Measurements from ENCODE around the gene CD180.
A peak's percentile ranks its signal among the peaks of the same experiment; 100 is the strongest.
"Not testable (repeated sequence)": the region's sequence is repeated elsewhere in the genome, so short reads cannot be mapped to it uniquely, and the experiment has no call there.

The CD180 gene

DNA sequence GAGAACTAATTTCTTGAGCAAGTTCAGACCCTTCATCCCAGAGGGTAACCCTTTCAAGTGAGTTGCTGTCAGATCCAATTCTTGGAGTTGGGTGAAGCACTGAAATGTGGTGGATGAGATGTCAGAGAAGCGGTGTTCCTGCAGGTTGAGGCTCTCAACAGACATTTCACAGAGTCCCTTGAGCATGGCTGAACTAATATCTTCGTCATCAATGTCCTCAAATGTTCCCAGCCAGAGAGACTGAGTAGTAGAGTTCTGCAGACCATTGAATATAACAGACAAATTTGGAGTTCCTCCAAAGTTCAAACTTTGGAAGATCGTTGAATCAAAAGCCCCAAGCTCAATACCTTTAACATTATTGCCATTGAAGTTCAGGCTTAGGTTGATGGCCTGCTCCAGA lies 12.7 kb downstream of the CD180 start:
- Histone ChIP-seq H3K9me3 (ENCODE audit: insufficient read depth, low read depth, low read length) (no peaks in the 10 kb centered on the region), H3K4me1 (ENCODE audit: insufficient read depth, low read length) (peaks cover 12% of the 10 kb centered on the region), H3K36me3 (ENCODE audit: insufficient read depth, low read depth, low read length) (no peaks in the 10 kb centered on the region), H3K27me3 (ENCODE audit: insufficient read depth, low read length) (peaks cover 10% of the 10 kb centered on the region; the same call in 1 of the 2 replicates), H3K9ac (ENCODE audit: low read depth, low read length) (no peak overlapping the region), H3K4me3 (ENCODE audit: low read length) (no peak overlapping the region), H3K27ac (ENCODE audit: low read length) (no peak overlapping the region)

DNA sequence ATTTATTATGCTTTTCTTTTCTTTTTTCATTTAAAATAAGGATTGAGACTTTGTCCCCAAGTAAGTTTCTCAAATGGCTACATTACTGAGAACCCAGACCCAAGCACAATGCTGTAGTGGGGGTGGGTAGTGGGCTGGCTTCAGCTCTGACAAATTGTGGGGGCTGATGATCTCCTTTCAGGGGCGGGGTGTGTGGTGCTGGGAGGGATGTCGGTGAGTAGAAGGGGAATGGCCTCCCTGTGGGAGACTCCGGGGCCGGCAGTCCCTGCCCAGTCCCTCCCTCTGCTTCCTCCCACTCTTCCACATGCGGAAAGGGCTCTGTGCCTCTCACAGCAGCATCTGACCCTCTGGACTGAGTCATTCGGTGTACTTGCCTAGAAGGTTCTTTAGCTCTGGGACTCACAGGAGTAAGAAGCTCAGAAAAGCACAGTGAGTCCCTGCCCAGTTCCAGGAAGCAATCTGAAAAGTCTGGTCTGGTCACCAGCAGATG lies 14.3 kb downstream of the CD180 start:
- Histone ChIP-seq H3K27me3 (ENCODE audit: insufficient read depth, low read length) (peaks cover 10% of the 10 kb centered on the region; the same call in 1 of the 2 replicates), H3K4me1 (ENCODE audit: insufficient read depth, low read length) (peaks cover 12% of the 10 kb centered on the region), H3K36me3 (ENCODE audit: insufficient read depth, low read depth, low read length) (no peaks in the 10 kb centered on the region), H3K9ac (ENCODE audit: low read depth, low read length) (no peak overlapping the region), H3K27ac (ENCODE audit: low read length) (no peak overlapping the region), H3K9me3 (ENCODE audit: insufficient read depth, low read depth, low read length) (peaks cover 1% of the 10 kb centered on the region; the same call in 1 of the 2 replicates), H3K4me3 (ENCODE audit: low read length) (0 out of 2 replicates have a peak overlapping the region, but pooled peaks have one; percentile 16)

DNA sequence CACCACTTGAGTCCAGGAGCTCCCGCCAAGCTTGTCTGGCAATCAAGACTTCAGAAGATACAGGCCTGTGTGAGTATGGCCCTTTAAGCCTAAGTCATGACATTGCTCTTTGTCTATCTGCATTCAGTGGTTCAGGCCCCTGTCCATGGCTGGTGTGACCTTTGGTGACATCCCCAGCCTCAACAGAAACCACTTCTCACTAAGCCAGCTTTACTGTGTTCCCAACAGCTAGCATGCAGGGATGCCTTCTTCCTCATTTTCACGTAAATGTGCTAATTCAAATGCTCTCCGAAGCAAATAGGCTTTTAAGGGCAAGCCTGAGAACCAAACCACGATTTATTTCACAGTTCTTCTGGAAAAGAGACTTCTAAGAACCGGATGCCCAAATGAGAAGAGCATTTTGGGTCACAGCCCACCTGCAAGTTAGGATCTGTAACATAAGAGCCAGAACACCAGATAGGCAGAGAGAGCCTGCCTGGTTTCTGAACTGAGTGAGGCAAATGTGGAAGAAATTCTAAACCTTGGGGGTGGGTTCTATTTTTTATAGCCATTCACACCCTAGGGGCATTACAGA lies 14.9 kb downstream of the CD180 start:
- H3K36me3 ChIP-seq (ENCODE audit: insufficient read depth, low read depth, low read length): no peaks in the 10 kb centered on the region
- peak overlapping the region; percentile 16; the same call in 1 of the 2 replicates for H3K4me3 ChIP-seq (ENCODE audit: low read length)
- H3K4me1 ChIP-seq (ENCODE audit: insufficient read depth, low read length): peaks cover 12% of the 10 kb centered on the region
- no peak overlapping the region for H3K9ac ChIP-seq (ENCODE audit: low read depth, low read length)
- H3K9me3 ChIP-seq (ENCODE audit: insufficient read depth, low read depth, low read length): peaks cover 4% of the 10 kb centered on the region; the same call in 1 of the 2 replicates
- H3K27ac ChIP-seq (ENCODE audit: low read length): no peak overlapping the region
- H3K27me3 ChIP-seq (ENCODE audit: insufficient read depth, low read length): peaks cover 10% of the 10 kb centered on the region; the same call in 1 of the 2 replicates

DNA sequence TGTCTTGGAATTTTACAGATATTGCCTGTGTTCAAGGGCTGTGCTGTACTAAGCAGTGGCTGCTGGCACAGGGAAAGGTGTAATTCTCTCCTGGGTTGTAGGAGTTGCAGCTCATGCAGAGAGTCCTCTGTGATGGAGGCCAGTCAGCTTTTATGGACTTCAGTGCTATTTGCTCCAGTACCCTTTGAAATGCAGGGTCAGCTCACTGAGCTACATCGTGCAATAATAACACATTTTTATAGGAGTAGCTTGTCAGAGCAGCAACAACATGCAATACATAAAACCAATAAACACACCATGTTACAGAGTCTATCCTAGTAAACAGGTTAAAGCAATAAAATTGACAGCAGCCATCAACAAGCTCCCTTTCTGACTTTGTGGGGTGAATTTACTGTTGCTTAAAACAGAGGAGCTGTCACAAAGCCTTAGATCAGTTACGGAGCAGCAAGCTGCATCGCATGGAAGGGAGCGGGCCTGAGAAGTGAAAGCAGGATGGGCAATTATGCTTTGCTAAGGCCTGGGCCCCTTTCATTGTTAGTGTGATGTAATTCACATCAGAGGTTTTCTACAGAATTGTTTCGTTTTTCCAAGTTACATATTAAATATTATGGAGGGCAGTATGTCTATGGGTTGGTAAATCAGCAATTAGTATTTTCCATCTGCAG lies 16.8 kb downstream of the CD180 start:
- peaks cover 12% of the 10 kb centered on the region for H3K4me1 ChIP-seq (ENCODE audit: insufficient read depth, low read length)
- H3K36me3 ChIP-seq (ENCODE audit: insufficient read depth, low read depth, low read length): no peaks in the 10 kb centered on the region
- H3K9ac ChIP-seq (ENCODE audit: low read depth, low read length): no peak overlapping the region
- no peak overlapping the region for H3K4me3 ChIP-seq (ENCODE audit: low read length)
- no peak overlapping the region for H3K27ac ChIP-seq (ENCODE audit: low read length)
- H3K27me3 ChIP-seq (ENCODE audit: insufficient read depth, low read length): peaks cover 10% of the 10 kb centered on the region; the same call in 1 of the 2 replicates
- peaks cover 4% of the 10 kb centered on the region; the same call in 1 of the 2 replicates for H3K9me3 ChIP-seq (ENCODE audit: insufficient read depth, low read depth, low read length)

DNA sequence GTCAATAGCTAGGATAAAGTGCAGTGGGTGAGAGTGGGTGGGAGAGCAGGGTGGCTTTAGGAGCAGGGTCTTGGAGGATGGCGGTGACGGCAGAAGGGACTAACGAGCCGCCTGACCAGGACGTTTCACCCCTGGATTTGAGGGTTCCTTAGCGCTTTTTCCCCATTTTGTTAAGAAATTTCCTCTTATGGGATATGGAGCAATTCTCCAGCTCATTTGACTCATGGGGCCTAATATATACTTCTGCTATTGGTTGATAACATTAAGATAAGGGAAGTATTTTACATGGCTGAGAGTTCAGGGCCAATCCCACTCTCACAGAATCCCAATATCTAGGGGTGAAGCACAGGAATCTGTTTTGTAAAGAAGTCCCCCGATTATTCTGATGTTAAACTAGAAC lies 17.6 kb downstream of the CD180 start:
- Histone ChIP-seq H3K27me3 (ENCODE audit: insufficient read depth, low read length) (peaks cover 10% of the 10 kb centered on the region; the same call in 1 of the 2 replicates), H3K9me3 (ENCODE audit: insufficient read depth, low read depth, low read length) (peaks cover 4% of the 10 kb centered on the region; the same call in 1 of the 2 replicates), H3K27ac (ENCODE audit: low read length) (no peak overlapping the region), H3K9ac (ENCODE audit: low read depth, low read length) (no peak overlapping the region), H3K4me3 (ENCODE audit: low read length) (no peak overlapping the region), H3K36me3 (ENCODE audit: insufficient read depth, low read depth, low read length) (no peaks in the 10 kb centered on the region), H3K4me1 (ENCODE audit: insufficient read depth, low read length) (peaks cover 12% of the 10 kb centered on the region)

DNA sequence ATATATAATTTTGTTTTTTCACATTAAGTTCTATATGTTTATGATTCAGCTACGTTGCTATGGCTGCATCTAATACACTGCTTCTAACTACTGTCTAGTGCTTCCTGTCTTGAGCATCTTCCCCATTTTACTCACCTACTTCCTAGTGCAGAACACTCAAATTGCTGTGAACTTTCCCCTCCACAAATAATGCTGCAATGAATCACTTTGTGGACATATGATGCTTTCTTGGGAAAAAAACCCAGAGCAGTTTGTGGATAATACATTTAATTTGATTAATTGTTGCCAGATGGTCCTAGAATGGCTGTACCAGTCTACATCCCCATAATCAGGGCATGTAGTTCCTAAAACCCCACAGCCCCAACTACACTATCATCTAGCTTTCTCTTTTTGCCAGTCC lies 18.5 kb downstream of the CD180 start:
- H3K27me3 ChIP-seq (ENCODE audit: insufficient read depth, low read length): peaks cover 5% of the 10 kb centered on the region; the same call in 1 of the 2 replicates
- peaks cover 4% of the 10 kb centered on the region; the same call in 1 of the 2 replicates for H3K9me3 ChIP-seq (ENCODE audit: insufficient read depth, low read depth, low read length)
- H3K36me3 ChIP-seq (ENCODE audit: insufficient read depth, low read depth, low read length): no peaks in the 10 kb centered on the region
- H3K27ac ChIP-seq (ENCODE audit: low read length): no peak overlapping the region
- no peak overlapping the region for H3K9ac ChIP-seq (ENCODE audit: low read depth, low read length)
- H3K4me3 ChIP-seq (ENCODE audit: low read length): no peak overlapping the region
- H3K4me1 ChIP-seq (ENCODE audit: insufficient read depth, low read length): peaks cover 12% of the 10 kb centered on the region

DNA sequence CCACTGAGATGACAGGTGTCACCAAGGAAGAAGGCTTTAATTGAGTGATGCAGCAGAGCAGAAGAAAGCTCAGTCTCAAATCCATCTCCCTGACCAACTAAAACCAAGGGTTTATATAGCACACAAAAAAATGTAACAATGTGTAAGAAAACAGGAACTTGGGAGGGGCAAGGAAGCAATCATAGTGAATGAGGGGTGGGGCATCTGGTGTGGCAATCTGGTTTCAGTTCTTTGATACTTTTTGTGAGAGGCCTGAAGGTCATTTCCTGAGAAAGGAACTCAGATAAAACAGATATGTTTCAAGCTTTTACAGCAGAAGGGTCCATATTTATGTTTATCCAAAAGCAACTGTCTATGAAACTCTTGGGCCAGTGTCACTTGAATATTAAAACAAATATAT lies 19.7 kb downstream of the CD180 start:
- no peak overlapping the region for H3K9ac ChIP-seq (ENCODE audit: low read depth, low read length)
- H3K9me3 ChIP-seq (ENCODE audit: insufficient read depth, low read depth, low read length): peaks cover 4% of the 10 kb centered on the region; the same call in 1 of the 2 replicates
- no peak overlapping the region for H3K4me3 ChIP-seq (ENCODE audit: low read length)

DNA sequence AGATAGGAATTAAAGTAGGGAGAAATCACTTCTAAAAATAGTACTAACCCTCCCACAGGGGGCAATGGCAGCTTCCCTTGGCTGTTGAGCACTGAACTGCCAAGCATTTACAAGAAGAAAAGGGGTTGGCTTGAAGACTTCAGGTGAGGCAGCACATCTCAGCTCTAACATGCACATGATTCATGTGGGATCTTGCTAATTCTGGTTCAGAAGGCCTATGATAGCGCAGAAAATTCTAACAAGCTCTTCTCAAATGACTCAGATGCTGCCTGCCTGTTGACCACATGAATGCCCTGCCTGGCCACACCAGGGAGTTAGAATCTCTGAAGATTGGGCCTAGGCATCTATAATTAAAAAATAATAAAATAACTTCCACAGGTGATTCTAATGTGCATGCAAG lies 22.6 kb downstream of the CD180 start:
- H3K27ac ChIP-seq (ENCODE audit: low read length): no peak overlapping the region
- H3K27me3 ChIP-seq (ENCODE audit: insufficient read depth, low read length): no peaks in the 10 kb centered on the region
- H3K36me3 ChIP-seq (ENCODE audit: insufficient read depth, low read depth, low read length): no peaks in the 10 kb centered on the region
- H3K4me3 ChIP-seq (ENCODE audit: low read length): no peak overlapping the region
- H3K9ac ChIP-seq (ENCODE audit: low read depth, low read length): no peak overlapping the region
- H3K4me1 ChIP-seq (ENCODE audit: insufficient read depth, low read length): no peaks in the 10 kb centered on the region
- H3K9me3 ChIP-seq (ENCODE audit: insufficient read depth, low read depth, low read length): peaks cover 4% of the 10 kb centered on the region; the same call in 1 of the 2 replicates

More for the DNA sequence above, 19.7 kb downstream of the CD180 start:
- no peaks in the 10 kb centered on the region for H3K27me3 ChIP-seq (ENCODE audit: insufficient read depth, low read length)
- H3K27ac ChIP-seq (ENCODE audit: low read length): no peak overlapping the region
- H3K4me1 ChIP-seq (ENCODE audit: insufficient read depth, low read length): peaks cover 3% of the 10 kb centered on the region; the same call in 1 of the 2 replicates
- H3K36me3 ChIP-seq (ENCODE audit: insufficient read depth, low read depth, low read length): no peaks in the 10 kb centered on the region

DNA sequence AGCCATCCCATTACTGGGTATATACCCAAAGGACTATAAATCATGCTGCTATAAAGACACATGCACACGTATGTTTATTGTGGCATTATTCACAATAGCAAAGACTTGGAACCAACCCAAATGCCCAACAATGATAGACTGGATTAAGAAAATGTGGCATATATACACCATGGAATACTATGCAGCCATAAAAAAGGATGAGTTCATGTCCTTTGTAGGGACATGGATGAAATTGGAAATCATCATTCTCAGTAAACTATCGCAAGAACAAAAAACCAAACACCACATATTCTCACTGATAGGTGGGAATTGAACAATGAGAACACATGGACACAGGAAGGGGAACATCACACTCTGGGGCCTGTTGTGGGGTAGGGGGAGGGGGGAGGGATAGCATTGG lies 23.2 kb downstream of the CD180 start:
- H3K9ac ChIP-seq (ENCODE audit: low read depth, low read length); H3K27ac ChIP-seq (ENCODE audit: low read length); H3K27me3 ChIP-seq (ENCODE audit: insufficient read depth, low read length); H3K9me3 ChIP-seq (ENCODE audit: insufficient read depth, low read depth, low read length); H3K4me1 ChIP-seq (ENCODE audit: insufficient read depth, low read length); H3K36me3 ChIP-seq (ENCODE audit: insufficient read depth, low read depth, low read length); H3K4me3 ChIP-seq (ENCODE audit: low read length): not testable (repeated sequence)

DNA sequence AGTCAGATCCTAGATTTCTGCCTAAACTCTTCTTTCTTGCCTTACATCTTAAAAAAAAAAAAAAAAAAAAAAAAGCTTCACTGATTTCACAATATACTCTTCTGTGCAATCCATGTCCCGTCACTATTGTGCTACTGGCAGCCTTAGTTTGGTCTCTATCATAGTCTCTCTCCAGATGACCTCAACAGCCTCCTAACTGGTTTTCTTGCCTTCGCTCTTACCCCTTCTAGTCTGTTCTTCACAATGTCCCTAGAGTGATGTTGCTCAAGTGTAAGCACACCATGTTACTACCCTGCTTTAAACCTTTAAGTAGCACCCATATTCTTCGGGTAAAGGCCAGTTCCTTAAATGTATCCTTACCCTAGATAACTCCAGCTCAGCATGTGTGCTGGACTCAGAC lies 25.8 kb downstream of the CD180 start:
- H3K4me3 ChIP-seq (ENCODE audit: low read length): no peak overlapping the region
- no peak overlapping the region for H3K27ac ChIP-seq (ENCODE audit: low read length)
- H3K9me3 ChIP-seq (ENCODE audit: insufficient read depth, low read depth, low read length): no peaks in the 10 kb centered on the region
- no peaks in the 10 kb centered on the region for H3K36me3 ChIP-seq (ENCODE audit: insufficient read depth, low read depth, low read length)
- no peaks in the 10 kb centered on the region for H3K27me3 ChIP-seq (ENCODE audit: insufficient read depth, low read length)
- H3K9ac ChIP-seq (ENCODE audit: low read depth, low read length): no peak overlapping the region
- no peaks in the 10 kb centered on the region for H3K4me1 ChIP-seq (ENCODE audit: insufficient read depth, low read length)

DNA sequence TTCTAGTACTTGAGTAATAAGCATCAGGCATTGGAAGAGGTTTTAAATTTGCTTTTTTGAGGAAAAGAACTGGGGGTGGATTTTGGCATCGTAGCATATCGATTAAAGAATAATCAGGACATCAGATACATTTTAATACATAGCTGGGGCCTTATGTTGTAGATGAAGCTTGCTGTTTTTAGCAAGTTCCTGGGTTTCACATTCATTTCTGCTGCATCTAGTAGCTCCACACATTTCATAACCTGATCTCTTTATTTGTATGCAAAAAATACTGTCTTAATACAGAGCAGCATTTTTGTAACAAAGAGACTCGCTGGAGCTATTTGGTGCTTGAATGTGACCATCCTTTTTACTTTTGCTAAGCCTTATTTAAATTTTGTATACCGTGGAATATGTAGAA lies 28.5 kb downstream of the CD180 start:
- Histone ChIP-seq H3K9me3 (ENCODE audit: insufficient read depth, low read depth, low read length) (no peaks in the 10 kb centered on the region), H3K4me1 (ENCODE audit: insufficient read depth, low read length) (no peaks in the 10 kb centered on the region), H3K27me3 (ENCODE audit: insufficient read depth, low read length) (no peaks in the 10 kb centered on the region), H3K4me3 (ENCODE audit: low read length) (no peak overlapping the region), H3K27ac (ENCODE audit: low read length) (no peak overlapping the region), H3K36me3 (ENCODE audit: insufficient read depth, low read depth, low read length) (no peaks in the 10 kb centered on the region), H3K9ac (ENCODE audit: low read depth, low read length) (no peak overlapping the region)

All from iPS-20b (cell line).